Vagina (tissue), 2 donors: ENCODE results near the gene CUL7. TPM values are rescaled to one million over a fixed set of nuclear protein-coding genes. Genes with fewer than 3 reads are reported as not detected.

Experiments
- DNase-seq, 2 donors: peaks; one replicate each; pipeline ENCODE4 v3.0.0-alpha.2; 2017; ENCODE audit errors: extremely low spot score in 2 of 2
- H3K27ac ChIP-seq: fragments of 200-600 bp; sonication (generic); one replicate; pipeline ENCODE4 v1.5.1; 2019
- H3K27me3 ChIP-seq: fragments of 200-600 bp; sonication (generic); one replicate; pipeline ENCODE4 v1.5.1; 2019
- H3K36me3 ChIP-seq, 2 donors: fragments of 200-600 bp; sonication (generic); one replicate each; pipeline ENCODE4 v1.5.1; 2017 to 2019
- H3K4me1 ChIP-seq: fragments of 200-600 bp; sonication (generic); one replicate; pipeline ENCODE4 v1.5.1; 2019
- H3K4me3 ChIP-seq, 2 donors: fragments of 200-600 bp; sonication (generic); 1 replicate in 1 of 2; 2 replicates in 1 of 2; pipeline ENCODE4 v1.5.1; 2016 to 2019
- H3K9me3 ChIP-seq: fragments of 200-600 bp; sonication (generic); one replicate; pipeline ENCODE4 v1.5.1; 2019
- POLR2A ChIP-seq, 2 donors: fragments of 450-650 bp; IDR thresholded peaks; one replicate each; pipeline ENCODE4 v1.6.1; 2017; ENCODE audit warnings: antibody characterized with exemption in 2 of 2, mild to moderate bottlenecking in 2 of 2, moderate library complexity in 2 of 2
- POLR2AphosphoS5 ChIP-seq, 2 donors: sonication (generic); formaldehyde crosslinking; IDR thresholded peaks; one replicate each; pipeline ENCODE4 v1.9.0; 2017; ENCODE audit warnings: antibody characterized with exemption in 2 of 2, mild to moderate bottlenecking in 2 of 2, low read depth in 1 of 2; ENCODE audit not compliant: insufficient read depth in 1 of 2
- intact Hi-C: fragments of 100-400 bp; cut with DNase I; formaldehyde crosslinking; loops from one replicate; pipeline ENCODE4 v1.15.1; 2023
- total RNA-seq: library from RNA; depleted of rRNA; stranded (reverse); fragments of >200 nt; gene quantifications from one replicate; pipeline ENCODE4 v1.2.3, GENCODE V29; 2016
- TF ChIP-seq, protein P1 (sequence below), 3 experiments: fragments of 450-650 bp in 2 of 3; fragments of 200-600 bp in 1 of 3; sonication (generic) in 1 of 3; IDR thresholded peaks; one replicate each; pipeline ENCODE4 v1.5.1; 2017 to 2019; ENCODE audit warnings: antibody characterized with exemption in 3 of 3, mild to moderate bottlenecking in 2 of 3, moderate library complexity in 2 of 3

Gene CUL7
- total RNA-seq, 1 donor from 2014 or later, result 13.0 TPM

DNA sequence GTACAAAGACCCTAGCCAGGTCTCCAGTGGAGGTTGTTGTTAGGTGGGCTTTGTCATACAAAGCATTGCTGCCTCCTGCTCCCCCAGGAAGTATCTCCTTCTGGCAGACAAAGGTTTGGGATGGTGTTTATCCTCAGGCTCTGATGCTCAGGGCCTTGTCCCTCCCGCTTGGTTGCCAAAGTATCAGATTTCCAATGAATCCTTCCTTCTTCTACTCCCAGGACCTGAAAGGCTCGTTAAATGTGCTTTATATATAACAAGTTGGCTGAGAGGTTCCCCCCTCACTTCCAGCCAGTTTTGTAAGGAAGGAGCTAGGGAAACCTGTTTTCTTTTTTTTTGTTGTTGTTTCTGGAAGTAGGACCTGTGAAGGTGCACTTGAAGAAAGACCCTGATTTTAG, 36.9 kb upstream of the CUL7 start:
- H3K4me1 ChIP-seq, result peaks cover 80% of the 10 kb centered on the region
- peak in 1 of 2 donors; percentile 43 for TF ChIP-seq POLR2AphosphoS5 (IDR thresholded peaks at IDR 0.05; ENCODE audit: insufficient read depth in 1 of 2, low read depth in 1 of 2)
- no peak for TF ChIP-seq POLR2A (IDR thresholded peaks at IDR 0.05)
- no peaks in the 10 kb centered on the region for H3K9me3 ChIP-seq
- peak overlapping the region; percentile 84 for H3K27ac ChIP-seq
- DNase-seq, result no peak
- no peaks in the 10 kb centered on the region for H3K36me3 ChIP-seq
- no peak overlapping the region for H3K4me3 ChIP-seq
- H3K27me3 ChIP-seq, result no peaks in the 10 kb centered on the region
- intact Hi-C loops, result no loop called here

DNA sequence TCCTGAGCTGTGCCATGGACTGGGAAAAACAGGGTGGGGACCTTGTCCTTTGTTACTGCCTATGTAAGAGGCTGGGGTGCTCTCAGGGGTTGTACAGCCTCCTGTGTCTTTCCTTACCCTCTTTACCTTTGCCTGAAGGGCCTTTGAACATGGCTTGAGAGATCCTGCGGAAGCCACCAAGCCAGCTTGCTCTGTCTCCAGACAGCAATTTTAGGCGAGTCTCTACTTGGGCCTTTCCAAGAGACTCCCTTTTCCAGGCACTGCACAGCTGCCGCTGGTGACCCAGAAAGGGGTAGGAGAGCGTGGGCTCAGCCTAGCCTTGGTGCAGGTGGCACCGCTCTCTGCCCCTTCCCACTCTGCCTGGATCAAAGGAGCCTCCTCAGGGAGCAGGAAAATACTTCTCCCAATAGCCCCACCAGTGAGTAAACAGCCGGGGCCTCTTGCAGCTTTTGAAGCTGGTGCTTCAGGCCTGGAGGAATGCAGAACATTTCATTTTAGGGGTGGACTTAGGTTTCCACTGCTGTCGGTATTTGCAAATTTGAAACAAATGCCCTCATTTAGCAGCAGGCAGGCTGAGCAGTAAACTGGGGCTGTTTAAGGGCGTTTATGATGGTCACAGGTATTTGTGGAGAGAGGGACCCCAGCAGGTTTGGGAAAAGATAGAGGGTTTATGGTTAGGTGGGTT, 36.4 kb upstream of the CUL7 start:
- DNase-seq, result no peak
- intact Hi-C loops, result no loop called here
- TF ChIP-seq POLR2AphosphoS5 (IDR thresholded peaks at IDR 0.05; ENCODE audit: insufficient read depth in 1 of 2, low read depth in 1 of 2) (no peak), POLR2A (IDR thresholded peaks at IDR 0.05) (no peak)
- TF ChIP-seq, protein P1, sequence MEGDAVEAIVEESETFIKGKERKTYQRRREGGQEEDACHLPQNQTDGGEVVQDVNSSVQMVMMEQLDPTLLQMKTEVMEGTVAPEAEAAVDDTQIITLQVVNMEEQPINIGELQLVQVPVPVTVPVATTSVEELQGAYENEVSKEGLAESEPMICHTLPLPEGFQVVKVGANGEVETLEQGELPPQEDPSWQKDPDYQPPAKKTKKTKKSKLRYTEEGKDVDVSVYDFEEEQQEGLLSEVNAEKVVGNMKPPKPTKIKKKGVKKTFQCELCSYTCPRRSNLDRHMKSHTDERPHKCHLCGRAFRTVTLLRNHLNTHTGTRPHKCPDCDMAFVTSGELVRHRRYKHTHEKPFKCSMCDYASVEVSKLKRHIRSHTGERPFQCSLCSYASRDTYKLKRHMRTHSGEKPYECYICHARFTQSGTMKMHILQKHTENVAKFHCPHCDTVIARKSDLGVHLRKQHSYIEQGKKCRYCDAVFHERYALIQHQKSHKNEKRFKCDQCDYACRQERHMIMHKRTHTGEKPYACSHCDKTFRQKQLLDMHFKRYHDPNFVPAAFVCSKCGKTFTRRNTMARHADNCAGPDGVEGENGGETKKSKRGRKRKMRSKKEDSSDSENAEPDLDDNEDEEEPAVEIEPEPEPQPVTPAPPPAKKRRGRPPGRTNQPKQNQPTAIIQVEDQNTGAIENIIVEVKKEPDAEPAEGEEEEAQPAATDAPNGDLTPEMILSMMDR (IDR thresholded peaks at IDR 0.05), result no peak
- no peaks in the 10 kb centered on the region for H3K9me3 ChIP-seq
- no peaks in the 10 kb centered on the region for H3K27me3 ChIP-seq
- peaks cover 81% of the 10 kb centered on the region for H3K4me1 ChIP-seq
- no peak overlapping the region for H3K4me3 ChIP-seq
- H3K27ac ChIP-seq, result peak overlapping the region; percentile 84
- H3K36me3 ChIP-seq, result no peaks in the 10 kb centered on the region

DNA sequence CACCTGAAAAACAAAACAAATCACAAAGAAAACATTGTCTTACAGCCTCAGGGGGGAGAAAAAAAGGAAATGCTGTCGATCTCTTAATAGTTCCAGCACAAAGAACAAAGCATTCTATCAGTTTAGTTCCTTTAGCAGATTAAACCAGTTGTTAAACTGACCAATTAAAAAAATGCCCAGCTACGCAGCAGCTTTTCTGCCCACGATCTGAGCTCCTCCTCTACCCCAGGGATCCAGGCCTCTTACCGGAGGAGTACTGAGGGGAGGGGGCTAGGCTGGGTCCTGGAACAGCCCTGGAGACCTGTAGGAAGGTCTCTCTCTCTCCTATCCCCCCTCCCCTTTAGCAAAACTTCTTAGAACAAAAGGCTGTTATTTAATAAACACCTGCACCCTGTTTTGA, 35.8 kb upstream of the CUL7 start:
- no peaks in the 10 kb centered on the region for H3K27me3 ChIP-seq
- H3K4me1 ChIP-seq, result peaks cover 77% of the 10 kb centered on the region
- peak overlapping the region; percentile 84 for H3K27ac ChIP-seq
- intact Hi-C loops, result no loop called here
- H3K36me3 ChIP-seq, result no peaks in the 10 kb centered on the region
- H3K9me3 ChIP-seq, result no peaks in the 10 kb centered on the region
- H3K4me3 ChIP-seq, result no peak overlapping the region
- DNase-seq, result no peak
- TF ChIP-seq POLR2A (IDR thresholded peaks at IDR 0.05) (no peak), POLR2AphosphoS5 (IDR thresholded peaks at IDR 0.05; ENCODE audit: insufficient read depth in 1 of 2, low read depth in 1 of 2) (no peak)
- TF ChIP-seq, protein P1 (IDR thresholded peaks at IDR 0.05), result no peak

DNA sequence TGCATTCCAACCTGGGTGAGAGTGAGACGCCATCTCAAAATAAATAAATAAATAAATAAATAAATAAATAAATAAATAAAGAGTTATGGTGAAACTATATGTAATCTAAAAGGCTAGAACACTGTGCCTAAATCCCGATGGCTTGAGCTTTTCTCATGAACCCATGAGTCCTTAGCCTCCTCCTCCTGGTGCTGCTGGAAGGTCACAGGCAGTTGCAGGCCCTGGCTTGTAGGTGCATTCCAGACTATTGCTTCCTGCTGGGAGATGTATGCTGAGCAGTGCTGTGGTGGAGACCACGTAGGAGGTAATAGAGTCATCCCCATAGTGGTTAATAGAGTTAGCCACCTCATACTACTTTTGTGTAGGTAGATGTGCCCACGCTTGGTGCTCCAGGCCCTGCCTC, 35.0 kb upstream of the CUL7 start:
- TF ChIP-seq, protein P1 (IDR thresholded peaks at IDR 0.05), result no peak
- TF ChIP-seq POLR2A (IDR thresholded peaks at IDR 0.05) (no peak), POLR2AphosphoS5 (IDR thresholded peaks at IDR 0.05; ENCODE audit: insufficient read depth in 1 of 2, low read depth in 1 of 2) (no peak)
- Histone ChIP-seq H3K9me3 (no peaks in the 10 kb centered on the region), H3K36me3 (no peaks in the 10 kb centered on the region), H3K4me1 (peaks cover 73% of the 10 kb centered on the region), H3K27me3 (no peaks in the 10 kb centered on the region), H3K27ac (peak overlapping the region; percentile 36), H3K4me3 (no peak overlapping the region)
- intact Hi-C loops, result no loop called here
- no peak for DNase-seq

DNA sequence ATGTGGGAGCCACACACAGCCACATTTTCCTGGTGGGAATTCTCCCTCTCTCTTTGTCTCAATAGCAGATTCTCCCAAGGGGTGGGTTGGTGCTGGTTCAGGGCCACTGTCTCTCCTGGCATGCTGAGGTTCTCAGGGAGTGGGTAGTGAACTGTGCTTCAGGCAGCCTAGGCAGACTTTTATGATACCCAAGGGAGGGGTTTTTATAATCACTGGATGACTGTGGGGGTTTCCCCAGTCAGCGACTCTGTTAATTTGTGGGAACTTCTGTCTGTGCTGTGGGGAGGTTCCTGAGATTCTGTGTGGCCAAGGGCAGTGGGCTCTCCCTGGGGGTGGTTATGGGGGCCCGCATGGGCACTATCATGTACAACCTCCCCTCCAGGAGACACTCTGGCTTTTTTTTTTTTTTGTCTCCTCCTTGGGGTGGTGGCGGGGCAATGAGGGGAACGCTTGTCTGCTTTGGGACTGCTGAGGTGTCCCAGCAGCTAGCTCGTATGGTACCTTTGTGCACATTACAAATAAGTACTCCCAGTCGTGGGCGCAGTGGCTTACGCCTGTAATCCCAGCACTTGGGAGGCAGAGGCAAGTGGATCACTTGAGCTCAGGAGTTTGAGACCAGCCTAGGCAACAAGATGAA, 32.5 kb upstream of the CUL7 start:
- no peaks in the 10 kb centered on the region for H3K9me3 ChIP-seq
- TF ChIP-seq POLR2AphosphoS5 (IDR thresholded peaks at IDR 0.05; ENCODE audit: insufficient read depth in 1 of 2, low read depth in 1 of 2), result no peak
- TF ChIP-seq, protein P1 (IDR thresholded peaks at IDR 0.05), result no peak
- TF ChIP-seq POLR2A (IDR thresholded peaks at IDR 0.05), result no peak
- intact Hi-C loops, result no loop called here
- H3K27ac ChIP-seq, result no peak overlapping the region
- no peaks in the 10 kb centered on the region for H3K27me3 ChIP-seq
- peaks cover 60% of the 10 kb centered on the region for H3K4me1 ChIP-seq
- H3K4me3 ChIP-seq, result no peak overlapping the region
- H3K36me3 ChIP-seq, result no peaks in the 10 kb centered on the region
- DNase-seq, result no peak
